Gastroesophageal sphincter (tissue), 4 donors: ENCODE data around the gene PPP1R26. TPM values are rescaled to one million over a fixed set of nuclear protein-coding genes. Genes with fewer than 3 reads are reported as not detected.
"Not testable (repeated sequence)": the region's sequence is repeated elsewhere in the genome, so short reads cannot be mapped to it uniquely, and the experiment has no call there.

ENCODE experiments used
- ATAC-seq: fragments of 150-250 bp; one replicate; pipeline ENCODE4 v1.9.1; 2016; ENCODE audit warnings: mild to moderate bottlenecking, moderate library complexity
- H3K27ac ChIP-seq, 4 donors: fragments of 200-600 bp; sonication (generic) in 3 of 4; 1 replicate in 3 of 4; 2 replicates in 1 of 4; pipeline ENCODE4 v1.5.1; 2016 to 2019
- H3K27me3 ChIP-seq: fragments of 200-600 bp; sonication (generic); one replicate; pipeline ENCODE4 v1.5.1; 2019
- H3K36me3 ChIP-seq, 2 donors: fragments of 200-600 bp; sonication (generic); one replicate each; pipeline ENCODE4 v1.5.1; 2019; ENCODE audit warnings: control low read depth in 1 of 2
- H3K4me1 ChIP-seq, 3 donors: fragments of 200-600 bp; sonication (generic); 1 replicate in 2 of 3; 2 replicates in 1 of 3; pipeline ENCODE4 v1.5.1; 2016 to 2019; ENCODE audit warnings: control low read depth in 2 of 3
- H3K4me3 ChIP-seq, 2 donors: fragments of 200-600 bp; sonication (generic); one replicate each; pipeline ENCODE4 v1.5.1; 2019; ENCODE audit warnings: mild to moderate bottlenecking in 1 of 2, moderate library complexity in 1 of 2
- H3K9me3 ChIP-seq, 3 donors: fragments of 200-600 bp; sonication (generic); one replicate each; pipeline ENCODE4 v1.5.1; 2017 to 2019; ENCODE audit warnings: control low read depth in 2 of 3
- EP300 ChIP-seq: sonication (generic); formaldehyde crosslinking; IDR thresholded peaks from one replicate; pipeline ENCODE4 v1.6.1; 2017; ENCODE audit warnings: antibody characterized with exemption, mild to moderate bottlenecking
- POLR2A ChIP-seq, 2 donors: fragments of 450-650 bp; IDR thresholded peaks; one replicate each; pipeline ENCODE4 v1.6.1; 2017; ENCODE audit warnings: antibody characterized with exemption in 2 of 2, mild to moderate bottlenecking in 2 of 2, moderate library complexity in 1 of 2
- POLR2AphosphoS5 ChIP-seq: sonication (generic); formaldehyde crosslinking; IDR thresholded peaks from one replicate; pipeline ENCODE4 v1.6.1; 2017; ENCODE audit warnings: antibody characterized with exemption
- WGBS, 2 donors: methylation state at CpG; one replicate each; pipeline ENCODE4 v1.1.5; 2018; ENCODE audit warnings: low coverage in 1 of 2; 5-methylcytosine and 5-hydroxymethylcytosine counted together
- total RNA-seq, 4 donors: library from RNA; depleted of rRNA; stranded (reverse); fragments of >200 nt; gene quantifications; one replicate each; pipeline ENCODE4 v1.1.0, GENCODE V29; 2016
- TF ChIP-seq, protein P1 (sequence below), 4 experiments: fragments of 200-600 bp in 2 of 4; fragments of 450-650 bp in 2 of 4; sonication (generic) in 1 of 4; IDR thresholded peaks; one replicate each; pipeline ENCODE4 v1.5.1; 2017 to 2019; ENCODE audit warnings: antibody characterized with exemption in 4 of 4, mild to moderate bottlenecking in 2 of 4, moderate library complexity in 2 of 4

PPP1R26 gene
- total RNA-seq, 4 donors from 2014 or later: 10.9 to 25.0 (median 14.4) TPM

- no peaks in the 10 kb centered on the region for H3K36me3 ChIP-seq
- H3K9me3 ChIP-seq: no peaks in the 10 kb centered on the region
- H3K4me3 ChIP-seq: no peak overlapping the region
- no peak for ATAC-seq
- peaks cover 71% of the 10 kb centered on the region for H3K27me3 ChIP-seq
- WGBS, 2 donors: no CpG with 5 or more reads among the region's 21 CpGs
- TF ChIP-seq EP300 (no peak), POLR2A (IDR thresholded peaks at IDR 0.05) (no peak)
- H3K4me1 ChIP-seq: no peaks in the 10 kb centered on the region
- no peak overlapping the region for H3K27ac ChIP-seq
These were observed 44.0 kb downstream of the PPP1R26 start for GRCh38 chr9:135523521-135524129.

DNA sequence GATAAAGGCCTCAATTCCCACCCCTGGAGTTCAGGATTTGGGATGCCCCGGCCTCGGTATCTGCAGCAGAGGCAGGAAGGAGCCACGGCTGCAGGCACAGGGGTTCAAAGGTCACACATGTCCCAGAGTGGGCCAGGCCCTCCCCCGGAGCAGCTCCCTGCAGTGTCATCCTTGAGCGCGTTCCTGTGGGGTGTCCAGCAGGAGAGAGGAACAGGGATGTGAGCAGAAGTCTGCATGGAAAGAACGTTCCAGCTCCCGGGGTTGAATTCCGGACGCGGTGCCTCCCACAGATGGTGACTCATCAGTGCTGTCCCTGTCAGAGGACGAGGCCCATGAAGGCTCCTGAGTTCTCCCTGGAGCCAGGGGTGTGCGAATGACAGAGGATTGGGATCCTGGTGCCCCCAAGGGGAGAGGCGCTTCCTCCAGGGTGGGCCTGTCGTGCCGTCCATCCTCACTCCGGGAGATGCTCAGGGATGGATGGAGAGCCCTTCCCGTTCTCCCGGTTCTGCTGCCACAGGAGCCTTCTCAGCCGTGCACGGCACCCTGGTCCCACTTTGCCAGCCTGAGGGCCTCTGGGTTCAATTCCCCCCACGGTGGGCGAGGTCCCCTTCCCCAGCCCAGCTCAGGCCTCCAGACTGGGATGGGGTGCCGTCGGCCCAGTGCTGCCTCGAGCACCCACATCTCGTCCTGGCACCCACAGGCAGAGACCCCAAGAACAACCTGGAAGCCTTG is 44.7 kb downstream of the PPP1R26 start:
- no peaks in the 10 kb centered on the region for H3K4me1 ChIP-seq
- no peak overlapping the region for H3K27ac ChIP-seq
- no peak for TF ChIP-seq POLR2A (IDR thresholded peaks at IDR 0.05)
- no peak for TF ChIP-seq EP300
- no peak for TF ChIP-seq POLR2AphosphoS5
- TF ChIP-seq, protein P1, sequence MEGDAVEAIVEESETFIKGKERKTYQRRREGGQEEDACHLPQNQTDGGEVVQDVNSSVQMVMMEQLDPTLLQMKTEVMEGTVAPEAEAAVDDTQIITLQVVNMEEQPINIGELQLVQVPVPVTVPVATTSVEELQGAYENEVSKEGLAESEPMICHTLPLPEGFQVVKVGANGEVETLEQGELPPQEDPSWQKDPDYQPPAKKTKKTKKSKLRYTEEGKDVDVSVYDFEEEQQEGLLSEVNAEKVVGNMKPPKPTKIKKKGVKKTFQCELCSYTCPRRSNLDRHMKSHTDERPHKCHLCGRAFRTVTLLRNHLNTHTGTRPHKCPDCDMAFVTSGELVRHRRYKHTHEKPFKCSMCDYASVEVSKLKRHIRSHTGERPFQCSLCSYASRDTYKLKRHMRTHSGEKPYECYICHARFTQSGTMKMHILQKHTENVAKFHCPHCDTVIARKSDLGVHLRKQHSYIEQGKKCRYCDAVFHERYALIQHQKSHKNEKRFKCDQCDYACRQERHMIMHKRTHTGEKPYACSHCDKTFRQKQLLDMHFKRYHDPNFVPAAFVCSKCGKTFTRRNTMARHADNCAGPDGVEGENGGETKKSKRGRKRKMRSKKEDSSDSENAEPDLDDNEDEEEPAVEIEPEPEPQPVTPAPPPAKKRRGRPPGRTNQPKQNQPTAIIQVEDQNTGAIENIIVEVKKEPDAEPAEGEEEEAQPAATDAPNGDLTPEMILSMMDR (IDR thresholded peaks at IDR 0.05): no peak
- H3K36me3 ChIP-seq: no peaks in the 10 kb centered on the region
- no peak for ATAC-seq
- peaks cover 74% of the 10 kb centered on the region for H3K27me3 ChIP-seq
- H3K4me3 ChIP-seq: no peak overlapping the region
- H3K9me3 ChIP-seq: peaks cover 0 to 4% (median 0%) of the 10 kb centered on the region in 3 donors
- 73% methylated on average over 3 of the region's 27 CpGs; no CpG with 5 or more reads in 1 of the 2 donors for WGBS, 2 donors

DNA sequence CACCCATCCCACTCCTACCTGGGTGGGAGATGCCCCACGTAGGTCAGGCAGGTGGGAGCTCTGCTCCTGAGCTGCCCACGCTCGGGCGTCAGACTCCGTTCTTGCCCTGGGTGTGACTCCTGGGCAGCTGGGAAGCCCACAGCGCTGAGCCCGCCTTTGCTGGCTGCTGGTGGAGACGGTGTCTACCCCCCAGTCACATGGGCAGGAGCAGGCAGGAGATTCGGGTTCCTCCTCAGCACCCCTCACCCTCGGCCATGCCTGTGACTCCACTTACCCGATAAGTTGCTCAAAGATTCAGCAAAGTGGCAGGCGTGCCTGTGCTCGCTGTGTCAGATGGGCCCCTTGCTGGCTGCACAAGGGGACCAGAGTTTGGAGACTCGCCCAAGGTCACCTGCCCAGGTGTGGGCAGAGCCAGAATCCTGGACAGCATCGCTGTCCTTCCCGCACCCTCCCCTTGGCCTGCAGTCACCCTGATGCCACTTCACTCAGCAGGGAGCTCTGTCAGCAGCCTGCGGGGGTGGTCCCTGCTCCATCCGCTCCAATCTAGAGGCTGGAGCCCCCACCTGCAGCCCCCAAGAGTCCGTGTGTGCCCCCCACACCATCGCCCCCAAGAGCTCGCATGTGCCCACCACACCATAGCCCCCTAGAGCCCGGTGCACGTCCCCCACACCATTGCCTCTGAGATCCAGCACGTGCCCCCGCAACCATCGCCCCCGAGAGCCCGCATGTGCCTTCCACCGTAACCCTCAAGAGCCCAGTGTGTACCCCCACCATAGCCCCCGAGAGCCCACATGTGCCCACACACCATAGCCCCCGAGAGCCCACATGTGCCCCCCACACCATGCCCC is 45.9 kb downstream of the PPP1R26 start:
- no peak overlapping the region for H3K4me3 ChIP-seq
- WGBS, 2 donors: 100% methylated on average over 1 of the region's 31 CpGs; no CpG with 5 or more reads in 1 of the 2 donors
- H3K27ac ChIP-seq: no peak overlapping the region
- TF ChIP-seq, protein P1 (IDR thresholded peaks at IDR 0.05): no peak
- TF ChIP-seq POLR2AphosphoS5 (no peak), EP300 (no peak), POLR2A (IDR thresholded peaks at IDR 0.05) (no peak)
- H3K9me3 ChIP-seq: peaks cover 0 to 14% (median 0%) of the 10 kb centered on the region in 3 donors
- H3K27me3 ChIP-seq: peaks cover 83% of the 10 kb centered on the region
- no peaks in the 10 kb centered on the region for H3K36me3 ChIP-seq
- no peak for ATAC-seq
- H3K4me1 ChIP-seq: no peaks in the 10 kb centered on the region

GRCh38 chr9:135526089-135526729 is 46.6 kb downstream of the PPP1R26 start:
- H3K27ac ChIP-seq: no peak overlapping the region
- no peak overlapping the region for H3K4me3 ChIP-seq
- no peaks in the 10 kb centered on the region for H3K4me1 ChIP-seq
- peaks cover 0 to 14% (median 0%) of the 10 kb centered on the region in 3 donors for H3K9me3 ChIP-seq
- WGBS, 2 donors: 100% methylated on average over 1 of the region's 11 CpGs; no CpG with 5 or more reads in 1 of the 2 donors
- TF ChIP-seq POLR2A (IDR thresholded peaks at IDR 0.05): no peak
- no peak for ATAC-seq
- no peaks in the 10 kb centered on the region for H3K36me3 ChIP-seq
- H3K27me3 ChIP-seq: peaks cover 85% of the 10 kb centered on the region

DNA sequence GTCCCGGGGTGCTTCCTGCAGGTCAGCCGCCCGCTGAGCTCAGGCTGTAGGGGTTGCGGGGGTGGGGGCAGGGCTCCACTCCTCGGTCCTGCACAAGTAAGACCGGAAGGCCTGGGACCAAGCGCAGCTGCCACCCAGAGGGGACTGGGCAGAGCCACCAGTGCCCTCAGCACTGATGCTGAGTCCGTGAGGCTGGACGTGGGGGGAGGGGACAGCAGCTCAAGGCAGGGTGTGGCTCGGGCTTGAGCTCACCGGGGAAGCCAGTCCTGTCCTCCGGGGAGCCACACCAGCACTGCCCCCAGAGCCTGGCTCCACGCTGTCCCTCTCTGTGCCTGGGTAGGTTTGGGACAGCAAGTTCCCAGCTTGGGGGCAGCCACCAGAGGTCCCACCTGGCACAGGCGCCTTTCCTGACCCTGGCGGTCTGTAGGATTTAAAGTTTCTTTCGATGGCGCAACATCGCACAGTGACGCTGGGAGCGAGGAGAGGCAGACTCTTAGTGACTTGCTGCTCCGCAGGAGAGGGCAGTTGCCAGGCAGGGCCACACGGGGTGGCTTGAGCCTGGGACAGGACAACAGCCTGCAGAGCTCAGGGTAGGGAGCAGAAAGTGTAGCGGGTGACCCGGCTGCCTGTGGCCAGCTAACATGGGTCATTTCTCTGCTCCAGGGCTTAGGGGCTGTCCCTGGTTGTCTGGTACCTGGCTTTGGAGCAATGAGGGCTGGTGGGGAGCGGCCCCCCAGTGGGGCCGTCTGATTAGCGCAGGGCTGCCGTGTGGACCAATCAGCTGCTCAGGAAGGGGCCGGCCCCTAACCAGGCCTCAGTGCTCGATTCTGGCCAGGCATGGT is 47.4 kb downstream of the PPP1R26 start:
- Histone ChIP-seq H3K4me3 (no peak overlapping the region), H3K9me3 (peaks cover 0 to 14% (median 0%) of the 10 kb centered on the region in 3 donors), H3K4me1 (no peaks in the 10 kb centered on the region), H3K27ac (no peak overlapping the region), H3K27me3 (peaks cover 84% of the 10 kb centered on the region), H3K36me3 (no peaks in the 10 kb centered on the region)
- ATAC-seq: no peak
- WGBS, 2 donors: 70 to 71% methylated on average over 4 of the region's 30 CpGs
- TF ChIP-seq POLR2A (IDR thresholded peaks at IDR 0.05) (no peak), EP300 (no peak), POLR2AphosphoS5 (no peak)
- TF ChIP-seq, protein P1 (IDR thresholded peaks at IDR 0.05): no peak

GRCh38 chr9:135528842-135529435 is 49.4 kb downstream of the PPP1R26 start:
- H3K36me3 ChIP-seq, ATAC-seq, H3K27ac ChIP-seq, H3K4me3 ChIP-seq, H3K4me1 ChIP-seq: not testable (repeated sequence)
- 93 to 100% methylated on average over 1 to 6 of the region's 10 CpGs for WGBS, 2 donors
- peaks cover 0 to 14% (median 0%) of the 10 kb centered on the region in 3 donors for H3K9me3 ChIP-seq
- peaks cover 77% of the 10 kb centered on the region for H3K27me3 ChIP-seq
